Neural cell (in vitro differentiated cells): ENCODE data around the gene CMYA5. TPM values are rescaled to one million over a fixed set of nuclear protein-coding genes. Genes with fewer than 3 reads are reported as not detected.

Experiments used
- H2AFZ ChIP-seq: fragments of 200-600, 300-800 bp; sonication (generic), shearing (Covaris generic); 2 replicates; pipeline ENCODE4 v1.6.0; 2014; ENCODE audit warnings: low read depth, mild to moderate bottlenecking, antibody characterized with exemption, low read length, moderate library complexity
- H3F3A ChIP-seq: fragments of 200-600 bp; shearing (Covaris generic); 2 replicates; pipeline ENCODE4 v1.6.1; 2016; ENCODE audit warnings: mild to moderate bottlenecking, moderate library complexity, mixed read lengths, antibody characterized with exemption, low read length; ENCODE audit not compliant: insufficient read depth, poor library complexity, severe bottlenecking
- H3K27ac ChIP-seq: fragments of 200-600, 300-800 bp; sonication (generic), shearing (Covaris generic); 2 replicates; pipeline ENCODE4 v1.5.1; 2014; ENCODE audit warnings: mild to moderate bottlenecking, low read length, moderate library complexity
- H3K27me3 ChIP-seq: fragments of 300-800, 200-600 bp; sonication (generic), shearing (Covaris generic); 2 replicates; pipeline ENCODE4 v1.6.0; 2014; ENCODE audit warnings: mild to moderate bottlenecking, low read depth, low read length, moderate library complexity; ENCODE audit not compliant: insufficient read depth
- H3K36me3 ChIP-seq: fragments of 300-800, 200-600 bp; sonication (generic), shearing (Covaris generic); 2 replicates; pipeline ENCODE4 v1.5.1; 2014; ENCODE audit warnings: mild to moderate bottlenecking, antibody characterized with exemption, low read length, moderate library complexity; ENCODE audit not compliant: insufficient read depth
- H3K4me2 ChIP-seq: fragments of 300-800, 200-600 bp; sonication (generic), shearing (Covaris generic); 2 replicates; pipeline ENCODE4 v1.6.0; 2014; ENCODE audit warnings: mild to moderate bottlenecking, low read length
- H3K4me3 ChIP-seq: fragments of 300-800, 200-600 bp; sonication (generic), shearing (Covaris generic); 2 replicates; pipeline ENCODE4 v1.5.1; 2014; ENCODE audit warnings: mild to moderate bottlenecking, low read length, moderate library complexity
- H3K79me2 ChIP-seq: fragments of 200-600 bp; shearing (Covaris generic); replicated peaks from 2 replicates; pipeline ENCODE4 v1.6.0; 2014; ENCODE audit warnings: mild to moderate bottlenecking, low read length, moderate library complexity; ENCODE audit not compliant: insufficient read depth
- H3K9ac ChIP-seq: fragments of 300-800, 200-600 bp; sonication (generic), shearing (Covaris generic); 2 replicates; pipeline ENCODE4 v1.6.1; 2016; ENCODE audit warnings: mild to moderate bottlenecking, low read length, mixed read lengths
- H3K9me2 ChIP-seq: fragments of 200-600 bp; shearing (Covaris generic); 2 replicates; pipeline ENCODE4 v1.6.1; 2016; ENCODE audit warnings: mild to moderate bottlenecking, low read length, mixed read lengths; ENCODE audit not compliant: insufficient read depth
- H3K9me3 ChIP-seq: fragments of 200-600, 300-800 bp; sonication (generic), shearing (Covaris generic); 2 replicates; pipeline ENCODE4 v1.6.1; 2016; ENCODE audit warnings: mild to moderate bottlenecking, mixed run types, low read length, moderate library complexity, mixed read lengths
- H4K20me1 ChIP-seq: fragments of 200-600 bp; shearing (Covaris generic); 2 replicates; pipeline ENCODE4 v1.6.1; 2016; ENCODE audit warnings: mild to moderate bottlenecking, mixed run types; ENCODE audit not compliant: insufficient read depth
- CTCF ChIP-seq: fragments of 450-650 bp; IDR thresholded peaks from 2 replicates; pipeline ENCODE4 v1.5.1; 2014; ENCODE audit warnings: antibody characterized with exemption, mild to moderate bottlenecking, moderate library complexity; ENCODE audit not compliant: poor library complexity, severe bottlenecking
- EZH2 ChIP-seq: fragments of 200-600, 300-800 bp; shearing (Covaris generic), sonication (generic); IDR thresholded peaks from 2 replicates; pipeline ENCODE4 v1.6.1; 2014; ENCODE audit warnings: antibody characterized with exemption, low read length, borderline replicate concordance, mild to moderate bottlenecking; ENCODE audit not compliant: insufficient read depth, poor library complexity, severe bottlenecking
- MXI1 ChIP-seq: fragments of 450-650 bp; conservative IDR thresholded peaks from 2 replicates; pipeline ENCODE4 v1.6.1; 2014; ENCODE audit warnings: antibody characterized with exemption, mild to moderate bottlenecking; ENCODE audit not compliant: poor library complexity, severe bottlenecking
- POLR2AphosphoS5 ChIP-seq: IDR thresholded peaks from 2 replicates; pipeline ENCODE4 v1.6.1; 2012
- RAD21 ChIP-seq: fragments of 450-650 bp; conservative IDR thresholded peaks from 2 replicates; pipeline ENCODE4 v1.6.1; 2014; ENCODE audit warnings: antibody characterized with exemption, mild to moderate bottlenecking, moderate library complexity
- REST ChIP-seq: IDR thresholded peaks from 2 replicates; pipeline ENCODE4 v1.6.1; 2012; ENCODE audit warnings: borderline replicate concordance
- SMC3 ChIP-seq: fragments of 450-650 bp; conservative IDR thresholded peaks from 2 replicates; pipeline ENCODE4 v1.6.1; 2014; ENCODE audit warnings: antibody characterized with exemption, mild to moderate bottlenecking, moderate library complexity; ENCODE audit not compliant: poor library complexity
- TAF1 ChIP-seq: IDR thresholded peaks from 2 replicates; pipeline ENCODE4 v1.6.1; 2012; ENCODE audit warnings: low read depth
- polyA plus RNA-seq: library from polyadenylated mRNA; depleted of rRNA; stranded (reverse); fragments of >200 nt; gene quantifications from 2 replicates; pipeline ENCODE4 v1.2.3, GENCODE V29; 2014

Gene CMYA5
- polyA plus RNA-seq, 1 donor from 2014 or later, result 0.30 TPM

GRCh38 chr5:79653843-79654242, 35.8 kb upstream of the CMYA5 start:
- Histone ChIP-seq H2AFZ (no peak overlapping the region), H3K79me2 (no peaks in the 10 kb centered on the region), H3K4me2 (no peak overlapping the region), H3K9ac (no peak overlapping the region), H4K20me1 (no peaks in the 10 kb centered on the region), H3K9me3 (no peaks in the 10 kb centered on the region), H3K36me3 (peaks cover 4% of the 10 kb centered on the region), H3F3A (no peaks in the 10 kb centered on the region), H3K27me3 (no peaks in the 10 kb centered on the region), H3K9me2 (peaks cover 4% of the 10 kb centered on the region), H3K4me3 (no peak overlapping the region), H3K27ac (no peak overlapping the region)
- TF ChIP-seq REST (no peak), EZH2 (no peak), TAF1 (no peak), CTCF (no peak), RAD21 (no peak), POLR2AphosphoS5 (no peak)

- no peaks in the 10 kb centered on the region for H3K9me2 ChIP-seq
- no peaks in the 10 kb centered on the region for H3K9me3 ChIP-seq
- H4K20me1 ChIP-seq, result no peaks in the 10 kb centered on the region
- no peak overlapping the region for H3K4me2 ChIP-seq
- peaks cover 11% of the 10 kb centered on the region for H3K36me3 ChIP-seq
- no peaks in the 10 kb centered on the region for H3F3A ChIP-seq
- H2AFZ ChIP-seq, result no peak overlapping the region
- no peak for TF ChIP-seq TAF1
- no peak for TF ChIP-seq RAD21
- no peak for TF ChIP-seq EZH2
- no peak for TF ChIP-seq MXI1
- no peak for TF ChIP-seq POLR2AphosphoS5
- no peak for TF ChIP-seq SMC3
- TF ChIP-seq REST, result no peak
- no peaks in the 10 kb centered on the region for H3K79me2 ChIP-seq
- no peak overlapping the region for H3K4me3 ChIP-seq
- no peak overlapping the region for H3K9ac ChIP-seq
- H3K27ac ChIP-seq, result no peak overlapping the region
- no peaks in the 10 kb centered on the region for H3K27me3 ChIP-seq
Measured at GRCh38 chr5:79663212-79663611, 26.4 kb upstream of the CMYA5 start.
